Smooth muscle cell (in vitro differentiated cells): Measurements from ENCODE around the gene SEPTIN6. TPM values are rescaled to one million over a fixed set of nuclear protein-coding genes. Genes with fewer than 3 reads are reported as not detected.

Experiments used
- DNase-seq: peaks from one replicate; lab custom pipeline; 2025; ENCODE audit not compliant: unreplicated experiment; lab: John Stamatoyannopoulos, UW
- H2AFZ ChIP-seq: fragments of 200-600 bp; sonication (generic); 2 replicates; pipeline ENCODE4 v1.6.0; 2016; ENCODE audit warnings: antibody characterized with exemption, low read depth, mild to moderate bottlenecking
- H3F3A ChIP-seq: fragments of 200-600 bp; sonication (generic); 2 replicates; pipeline ENCODE4 v1.6.0; 2017; ENCODE audit warnings: antibody characterized with exemption, low read depth
- H3K27ac ChIP-seq: fragments of 200-600 bp; sonication (generic); 2 replicates; pipeline ENCODE4 v1.5.1; 2016; ENCODE audit warnings: low read depth, mild to moderate bottlenecking
- H3K27me3 ChIP-seq: fragments of 200-600 bp; sonication (generic); 2 replicates; pipeline ENCODE4 v1.6.1; 2016; ENCODE audit warnings: low read depth, mild to moderate bottlenecking
- H3K36me3 ChIP-seq: fragments of 200-600 bp; sonication (generic); 2 replicates; pipeline ENCODE4 v1.5.1; 2016; ENCODE audit warnings: low read depth
- H3K4me1 ChIP-seq: fragments of 200-600 bp; sonication (generic); 2 replicates; pipeline ENCODE4 v1.5.1; 2016; ENCODE audit warnings: low read depth
- H3K4me2 ChIP-seq: fragments of 200-600 bp; sonication (generic); 2 replicates; pipeline ENCODE4 v1.6.0; 2016; ENCODE audit warnings: mild to moderate bottlenecking
- H3K4me3 ChIP-seq: fragments of 200-600 bp; sonication (generic); 2 replicates; pipeline ENCODE4 v1.5.1; 2016; ENCODE audit warnings: mild to moderate bottlenecking
- H3K79me2 ChIP-seq: fragments of 200-600 bp; sonication (generic); 2 replicates; pipeline ENCODE4 v1.6.0; 2016; ENCODE audit warnings: low read depth, mild to moderate bottlenecking
- H3K9ac ChIP-seq: fragments of 200-600 bp; sonication (generic); 2 replicates; pipeline ENCODE4 v1.6.0; 2016; ENCODE audit warnings: low read depth
- H3K9me3 ChIP-seq: fragments of 200-600 bp; sonication (generic); replicated peaks from 2 replicates; pipeline ENCODE4 v1.5.1; 2016; ENCODE audit warnings: low read depth
- H4K20me1 ChIP-seq: fragments of 200-600 bp; sonication (generic); 2 replicates; pipeline ENCODE4 v1.6.0; 2016; ENCODE audit warnings: low read depth
- CTCF ChIP-seq: fragments of 200-600 bp; sonication (generic); IDR thresholded peaks from 2 replicates; pipeline ENCODE4 v1.5.1; 2017; ENCODE audit warnings: borderline replicate concordance, mild to moderate bottlenecking, antibody characterized with exemption; ENCODE audit not compliant: insufficient read depth, poor library complexity, severe bottlenecking
- WGBS: methylation state at CpG from one replicate; pipeline ENCODE4 v1.1.7; 2016; ENCODE audit warnings: low lambda C conversion rate; 5-methylcytosine and 5-hydroxymethylcytosine counted together
- polyA plus RNA-seq: library from polyadenylated mRNA; unstranded; fragments of >200 nt; fragmentation: Nextera tagmentation; extraction: Ambion mirVana; gene quantifications from 2 replicates; pipeline ENCODE4 v1.2.1, GENCODE V29; 2016
- total RNA-seq: library from RNA; depleted of rRNA; stranded (reverse); fragments of >200 nt; gene quantifications from 2 replicates; pipeline ENCODE4 v1.2.3, GENCODE V29; 2014

The SEPTIN6 gene
- total RNA-seq: 58.1 and 75.1 TPM in 2 replicates
- polyA plus RNA-seq: 50.6 and 58.4 TPM in 2 replicates

GRCh38 chrX:119693040-119693995 is at the start of gene SEPTIN6:
TSS of gene SEPTIN6 (minus strand) at chrX:119693168. CDS start at chrX:119693105, 63 bp downstream.
- peak; percentile 28 for DNase-seq
- 43% methylated on average over 57 of the region's 59 CpGs for WGBS
- peak within 1 kb of the TSS; percentile 85 for H3K27ac ChIP-seq

DNA sequence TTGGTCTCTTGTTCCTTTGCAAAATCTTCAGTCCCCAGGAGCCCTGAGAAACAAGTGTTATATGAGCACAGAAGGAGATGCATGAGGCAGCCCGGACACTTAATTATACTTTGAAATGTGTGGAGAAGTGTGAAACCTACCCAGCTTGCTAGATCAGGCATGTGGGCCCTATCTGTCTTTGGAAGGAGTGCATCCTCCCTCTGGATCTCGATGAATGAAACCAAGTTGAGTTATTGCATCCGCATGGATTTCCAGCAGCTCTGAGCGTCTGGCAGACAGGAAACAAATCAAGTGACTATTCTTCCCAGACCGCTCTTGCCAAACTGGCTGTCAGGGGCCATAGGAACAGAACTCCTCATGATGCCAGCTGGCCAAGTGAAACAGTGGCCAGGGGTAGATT is 45.8 kb upstream of the SEPTIN6 start:
- Histone ChIP-seq H3K4me1 (no peaks in the 10 kb centered on the region), H3K27ac (no peak overlapping the region), H3F3A (no peaks in the 10 kb centered on the region), H2AFZ (no peak overlapping the region), H3K9me3 (no peaks in the 10 kb centered on the region), H3K4me2 (no peak overlapping the region), H3K79me2 (no peaks in the 10 kb centered on the region), H3K36me3 (no peaks in the 10 kb centered on the region), H3K4me3 (no peak overlapping the region), H3K9ac (no peak overlapping the region), H3K27me3 (no peaks in the 10 kb centered on the region), H4K20me1 (no peaks in the 10 kb centered on the region)
- WGBS: 64% methylated on average over 5 of the region's 5 CpGs
- TF ChIP-seq CTCF: no peak
- no peak for DNase-seq

More at GRCh38 chrX:119693040-119693995, at the start of gene SEPTIN6:
- no peak for TF ChIP-seq CTCF
- no peak within 1 kb of the TSS for H2AFZ ChIP-seq
- H3K27me3 ChIP-seq: no peaks in the 10 kb centered on the region
- peaks cover 33% of the 10 kb centered on the region for H3K79me2 ChIP-seq
- peak within 1 kb of the TSS; percentile 70 for H3K4me3 ChIP-seq
- peak within 1 kb of the TSS; percentile 87 for H3K4me2 ChIP-seq
- peak within 1 kb of the TSS; percentile 76 for H3K9ac ChIP-seq
- no peaks in the 10 kb centered on the region for H3F3A ChIP-seq
- H3K36me3 ChIP-seq: no peaks in the 10 kb centered on the region
- H4K20me1 ChIP-seq: no peaks in the 10 kb centered on the region
- no peaks in the 10 kb centered on the region for H3K9me3 ChIP-seq
- no peaks in the 10 kb centered on the region for H3K4me1 ChIP-seq

DNA sequence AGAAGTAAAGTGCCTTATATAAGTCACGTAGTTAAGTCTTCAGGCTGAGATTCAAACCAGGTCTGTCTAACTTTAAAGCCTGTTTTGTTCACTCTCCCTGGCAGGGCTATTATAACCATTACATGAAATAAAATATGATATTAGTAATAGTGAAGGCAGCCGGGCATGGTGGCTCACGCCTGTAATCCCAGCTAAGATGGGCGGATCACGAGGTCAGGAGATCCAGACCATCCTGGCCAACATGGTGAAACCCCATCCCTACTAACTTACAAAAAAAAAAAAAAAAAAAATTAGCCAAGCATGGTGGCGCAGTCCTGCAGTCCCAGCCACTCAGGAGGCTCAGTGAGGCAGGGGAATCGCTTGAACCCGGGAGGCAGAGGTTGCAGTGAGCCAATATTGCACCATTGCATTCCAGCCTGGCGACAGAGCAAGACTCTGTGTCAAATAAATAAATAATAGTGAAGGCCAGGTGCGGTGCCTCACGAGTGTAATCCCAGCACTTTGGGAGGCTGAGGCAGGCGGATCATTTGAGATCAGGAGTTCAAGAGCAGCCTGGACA is 43.3 kb upstream of the SEPTIN6 start:
- DNase-seq: no peak
- Histone ChIP-seq H4K20me1 (no peaks in the 10 kb centered on the region), H2AFZ (no peak overlapping the region), H3K9ac (no peak overlapping the region), H3K27me3 (no peaks in the 10 kb centered on the region), H3K4me3 (no peak overlapping the region), H3K27ac (no peak overlapping the region), H3K79me2 (no peaks in the 10 kb centered on the region), H3K4me1 (no peaks in the 10 kb centered on the region), H3K4me2 (no peak overlapping the region), H3K9me3 (no peaks in the 10 kb centered on the region), H3F3A (no peaks in the 10 kb centered on the region), H3K36me3 (no peaks in the 10 kb centered on the region)
- 86% methylated on average over 12 of the region's 12 CpGs for WGBS
- TF ChIP-seq CTCF: no peak
